ENCODE measurements around the gene ADISSP. TPM values are rescaled to one million over a fixed set of nuclear protein-coding genes. Genes with fewer than 3 reads are reported as not detected.

Gene ADISSP
- total and polyA plus RNA-seq, 2 of the 13 experiments (the other 11 are each of a cell fraction or from before 2014, with no cell fraction given): 38.3 to 90.6 TPM

DNA sequence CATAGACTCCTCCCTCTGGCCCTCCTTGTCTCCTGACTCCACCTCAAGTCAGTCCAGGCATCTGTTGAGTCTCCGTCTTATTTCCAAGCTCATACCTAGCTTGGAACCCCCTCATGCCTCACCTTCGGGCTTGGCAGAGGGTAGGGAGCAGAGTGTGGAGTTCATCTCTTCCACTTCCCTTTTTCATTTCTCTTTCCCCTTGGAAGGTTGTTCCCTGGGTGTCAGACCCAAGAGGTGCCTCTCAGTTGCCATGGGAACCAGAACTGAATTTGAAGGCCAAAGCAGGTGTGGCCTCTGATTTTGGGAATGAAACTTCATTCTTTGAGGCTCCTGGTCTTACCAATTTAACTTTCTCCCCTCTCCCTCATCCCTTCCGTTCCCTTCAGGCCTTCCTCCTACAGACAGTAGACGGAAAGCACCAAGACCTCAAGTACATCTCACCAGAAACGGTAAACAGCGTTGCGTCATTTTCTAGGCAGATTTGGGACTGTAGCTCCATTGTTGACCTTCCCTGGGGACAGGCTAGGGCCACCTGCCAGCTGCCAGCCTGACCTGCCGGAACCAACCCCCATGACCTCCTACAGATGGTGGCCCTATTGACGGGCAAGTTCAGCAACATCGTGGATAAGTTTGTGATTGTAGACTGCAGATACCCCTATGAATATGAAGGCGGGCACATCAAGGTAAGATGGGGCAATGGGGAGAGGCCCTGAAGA is 35.1 kb upstream of the ADISSP start:
- CTCF ChIA-PET (ENCODE audit: low intra/inter-chr PET ratio, low total read pairs): no interaction called here
- POLR2A ChIA-PET: interaction anchor here (1.1 to 1.5 kb wide), 2 partner anchors 15 to 18 kb away, joined by 4 to 6 read pairs; partner anchors contain the start of gene AP5S1
- FAIRE-seq (no peak), ATAC-seq (no peak), DNase-seq (ENCODE audit: low spot score) (no peak)
- 88% methylated on average over 11 of the region's 11 CpGs for WGBS (ENCODE audit: low lambda C conversion rate)
- H3K9me3 ChIP-seq (ENCODE audit: low read length): no peaks in the 10 kb centered on the region
- intact Hi-C loops (cut with micrococcal nuclease; ENCODE audit: unreplicated experiment) (no loop called here), in situ Hi-C loops (cut with HindIII; ENCODE audit: extremely low pct_ligation_motif_present, low pct_unique_long_range_greater_than_20kb) (no loop called here)
- TF ChIP-seq RFX1 (IDR thresholded peaks at IDR 0.05): peak; percentile 27; the same call in 1 of the 2 replicates
- no peak for TF ChIP-seq ASH2L (IDR thresholded peaks at IDR 0.05; ENCODE audit: insufficient read length, low read depth, low read length)
- TF ChIP-seq FOXA1 (IDR thresholded peaks at IDR 0.05): no peak
- peak; percentile 65; the same call in 1 of the 2 replicates for TF ChIP-seq FOXA1 (CRISPR knock-in tag; IDR thresholded peaks at IDR 0.05)
- peak; percentile 68 for TF ChIP-seq CEBPB (IDR thresholded peaks at IDR 0.05; ENCODE audit: borderline replicate concordance, low read depth, low read length)
- TF ChIP-seq ZNF20 (CRISPR knock-in tag; IDR thresholded peaks at IDR 0.05): no peak
- TF ChIP-seq, protein P1, sequence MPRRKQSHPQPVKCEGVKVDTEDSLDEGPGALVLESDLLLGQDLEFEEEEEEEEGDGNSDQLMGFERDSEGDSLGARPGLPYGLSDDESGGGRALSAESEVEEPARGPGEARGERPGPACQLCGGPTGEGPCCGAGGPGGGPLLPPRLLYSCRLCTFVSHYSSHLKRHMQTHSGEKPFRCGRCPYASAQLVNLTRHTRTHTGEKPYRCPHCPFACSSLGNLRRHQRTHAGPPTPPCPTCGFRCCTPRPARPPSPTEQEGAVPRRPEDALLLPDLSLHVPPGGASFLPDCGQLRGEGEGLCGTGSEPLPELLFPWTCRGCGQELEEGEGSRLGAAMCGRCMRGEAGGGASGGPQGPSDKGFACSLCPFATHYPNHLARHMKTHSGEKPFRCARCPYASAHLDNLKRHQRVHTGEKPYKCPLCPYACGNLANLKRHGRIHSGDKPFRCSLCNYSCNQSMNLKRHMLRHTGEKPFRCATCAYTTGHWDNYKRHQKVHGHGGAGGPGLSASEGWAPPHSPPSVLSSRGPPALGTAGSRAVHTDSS (CRISPR knock-in tag; conservative IDR thresholded peaks at IDR 0.05): no peak
- 0 out of 2 replicates have a peak, but pooled peaks have one; percentile 34 for TF ChIP-seq HES4 (CRISPR knock-in tag; IDR thresholded peaks at IDR 0.05; ENCODE audit: borderline replicate concordance)
- TF ChIP-seq CEBPG (CRISPR knock-in tag; IDR thresholded peaks at IDR 0.05): peak; percentile 57
- 0 out of 2 replicates have a peak, but pooled peaks have one; percentile 15 for TF ChIP-seq FOXA3 (CRISPR knock-in tag; IDR thresholded peaks at IDR 0.05)
- no peak for TF ChIP-seq ZNF720 (CRISPR knock-in tag; IDR thresholded peaks at IDR 0.05)
- TF ChIP-seq, protein P2, sequence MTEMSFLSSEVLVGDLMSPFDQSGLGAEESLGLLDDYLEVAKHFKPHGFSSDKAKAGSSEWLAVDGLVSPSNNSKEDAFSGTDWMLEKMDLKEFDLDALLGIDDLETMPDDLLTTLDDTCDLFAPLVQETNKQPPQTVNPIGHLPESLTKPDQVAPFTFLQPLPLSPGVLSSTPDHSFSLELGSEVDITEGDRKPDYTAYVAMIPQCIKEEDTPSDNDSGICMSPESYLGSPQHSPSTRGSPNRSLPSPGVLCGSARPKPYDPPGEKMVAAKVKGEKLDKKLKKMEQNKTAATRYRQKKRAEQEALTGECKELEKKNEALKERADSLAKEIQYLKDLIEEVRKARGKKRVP (CRISPR knock-in tag; IDR thresholded peaks at IDR 0.05): no peak
- H4K20me1 ChIP-seq (ENCODE audit: insufficient read depth, low read length): no peaks in the 10 kb centered on the region
- H3K27me3 ChIP-seq (ENCODE audit: control insufficient read depth in 1 of 2, insufficient read depth in 2 of 2, low read length in 2 of 2): no peaks in the 10 kb centered on the region
- H3K27ac ChIP-seq (ENCODE audit: extremely low read length, insufficient read depth, low read length): no peak overlapping the region
- no TSS peak for BruUV-seq (replicated peaks)
- peaks cover 41% of the 10 kb centered on the region for H3K4me1 ChIP-seq (ENCODE audit: insufficient read depth, low read length)
- H3K9ac ChIP-seq (ENCODE audit: insufficient read depth, low read depth, low read length): no peak overlapping the region
- H3K79me2 ChIP-seq (ENCODE audit: insufficient read depth, low read length): peaks cover 8% of the 10 kb centered on the region
- no peak overlapping the region for H3K4me2 ChIP-seq (ENCODE audit: low read depth, low read length)
- peaks cover 27 to 48% of the 10 kb centered on the region in 2 experiments for H3K36me3 ChIP-seq (replicated peaks in 1 of 2; ENCODE audit: control insufficient read depth in 1 of 2, insufficient read depth in 2 of 2, low read length in 2 of 2)
- H2AFZ ChIP-seq (ENCODE audit: low read length): no peak overlapping the region
- H3K4me3 ChIP-seq (replicated peaks in 1 of 3; ENCODE audit: insufficient read depth in 1 of 3, low read depth in 2 of 3, low read length in 3 of 3): no peak overlapping the region

Data from HepG2 (cell line).